GM12874 (cell line): Measurements from ENCODE around the gene NRK.

Experiments used
- CTCF ChIP-seq: IDR thresholded peaks from 2 replicates; pipeline ENCODE4 v1.5.1; 2011; ENCODE audit warnings: low read depth, mild to moderate bottlenecking, control low read depth, low read length, moderate library complexity; ENCODE audit not compliant: insufficient read depth

The NRK gene

GRCh38 chrX:105822138-105823091 lies at the start of gene NRK:
NRK (plus strand) TSS chrX:105822539; CDS start chrX:105822846, 307 bp downstream.
- TF ChIP-seq CTCF: no peak

GRCh38 chrX:105773801-105774200 lies 48.5 kb upstream of the NRK start:
- TF ChIP-seq CTCF: no peak

GRCh38 chrX:105775679-105776078 lies 46.7 kb upstream of the NRK start:
- no peak for TF ChIP-seq CTCF

- no peak for TF ChIP-seq CTCF
Observed at GRCh38 chrX:105781804-105782203, 40.5 kb upstream of the NRK start.

- no peak for TF ChIP-seq CTCF
Observed at GRCh38 chrX:105803891-105804290, 18.4 kb upstream of the NRK start.

GRCh38 chrX:105816517-105816916 lies 5.8 kb upstream of the NRK start:
- no peak for TF ChIP-seq CTCF

GRCh38 chrX:105820247-105820646 lies 2.1 kb upstream of the NRK start:
- TF ChIP-seq CTCF: no peak
